ENCODE results near the gene DBX1.

DBX1 gene

GRCh38 chr11:20126724-20127123 lies 33.6 kb downstream of the DBX1 start:
- no peak for DNase-seq (ENCODE audit: low spot score)

GRCh38 chr11:20125927-20126326 lies 34.3 kb downstream of the DBX1 start:
- DNase-seq (ENCODE audit: low spot score): no peak

GRCh38 chr11:20122131-20122530 lies 38.1 kb downstream of the DBX1 start:
- DNase-seq (ENCODE audit: low spot score): no peak

GRCh38 chr11:20120134-20120925 lies 39.9 kb downstream of the DBX1 start:
- DNase-seq (ENCODE audit: low spot score): no peak

- no peak for DNase-seq (ENCODE audit: low spot score)
Observed at GRCh38 chr11:20119315-20119714, 41.0 kb downstream of the DBX1 start.

- DNase-seq (ENCODE audit: low spot score): no peak
Observed at GRCh38 chr11:20118209-20118608, 42.1 kb downstream of the DBX1 start.

GRCh38 chr11:20117291-20117690 lies 43.0 kb downstream of the DBX1 start:
- no peak for DNase-seq (ENCODE audit: low spot score)

- DNase-seq (ENCODE audit: low spot score): no peak
Observed at GRCh38 chr11:20116825-20117224, 43.5 kb downstream of the DBX1 start.

GRCh38 chr11:20114588-20114987 lies 45.7 kb downstream of the DBX1 start:
- no peak for DNase-seq (ENCODE audit: low spot score)

GRCh38 chr11:20113149-20113438 lies 47.2 kb downstream of the DBX1 start:
- DNase-seq (ENCODE audit: low spot score): no peak

- no peak for DNase-seq (ENCODE audit: low spot score)
Observed at GRCh38 chr11:20112291-20113148, 47.8 kb downstream of the DBX1 start.

GRCh38 chr11:20111871-20112270 lies 48.4 kb downstream of the DBX1 start:
- no peak for DNase-seq (ENCODE audit: low spot score)

- DNase-seq (ENCODE audit: low spot score): peak; percentile 68
Observed at GRCh38 chr11:20110908-20111669, 49.2 kb downstream of the DBX1 start.

GRCh38 chr11:20109731-20110445 lies 50.4 kb downstream of the DBX1 start:
- no peak for DNase-seq (ENCODE audit: low spot score)

Data from SK-N-DZ (cell line).